Lower lobe of right lung (tissue), 2 donors: ENCODE measurements around the gene SNX8. TPM values are rescaled to one million over a fixed set of nuclear protein-coding genes. Genes with fewer than 3 reads are reported as not detected.
A peak's percentile ranks its signal among the peaks of the same experiment; 100 is the strongest.

Experiments
- ATAC-seq, 2 donors: fragments of 200-7000 bp; cut with Tn5 transposase; one replicate each; pipeline ENCODE4 v1.9.1; 2020 to 2022; ENCODE audit warnings: mild to moderate bottlenecking in 2 of 2, moderate library complexity in 2 of 2
- DNase-seq: peaks from one replicate; pipeline ENCODE4 v3.0.0-alpha.2; 2020
- H3K27ac ChIP-seq: fragments of 200-600 bp; one replicate; pipeline ENCODE4 v1.8.0; 2022
- H3K27me3 ChIP-seq: fragments of 200-600 bp; one replicate; pipeline ENCODE4 v1.8.0; 2022; ENCODE audit warnings: low read depth
- H3K36me3 ChIP-seq: fragments of 200-600 bp; one replicate; pipeline ENCODE4 v1.8.0; 2022; ENCODE audit warnings: mild to moderate bottlenecking
- H3K4me1 ChIP-seq: fragments of 200-600 bp; one replicate; pipeline ENCODE4 v1.8.0; 2022
- H3K4me3 ChIP-seq: fragments of 200-600 bp; one replicate; pipeline ENCODE4 v1.8.0; 2022; ENCODE audit warnings: mild to moderate bottlenecking
- H3K9me3 ChIP-seq: fragments of 200-600 bp; one replicate; pipeline ENCODE4 v1.8.0; 2022
- CTCF ChIP-seq: fragments of 200-600 bp; IDR thresholded peaks from one replicate; pipeline ENCODE4 v1.8.0; 2022; ENCODE audit warnings: antibody characterized with exemption, mild to moderate bottlenecking
- intact Hi-C: fragments of 100-400 bp; cut with DNase I; formaldehyde crosslinking; loops from one replicate; pipeline ENCODE4 v1.11.0; 2022
- total RNA-seq: library from RNA; stranded (reverse); fragmentation: NEBNext Ultra II Directional; extraction: Animal tissue kit (Norgen Biotek cat#: 25700); gene quantifications from one replicate; pipeline ENCODE4 v1.2.1, GENCODE V29; 2021
- donor health status: DM: no; HTN: yes; CAD: no; lungs with severe emphysema.

SNX8 gene
- total RNA-seq, 1 donor from 2014 or later: 43.1 TPM

GRCh38 chr7:2211259-2211880 lies 102.9 kb downstream of the SNX8 start:
- no peaks in the 10 kb centered on the region for H3K27me3 ChIP-seq
- DNase-seq (peak; percentile 43), ATAC-seq (no peak)
- no peak overlapping the region for H3K4me3 ChIP-seq
- intact Hi-C loops: no loop called here
- no peaks in the 10 kb centered on the region for H3K9me3 ChIP-seq
- no peak for TF ChIP-seq CTCF
- no peak overlapping the region for H3K27ac ChIP-seq
- H3K4me1 ChIP-seq: no peaks in the 10 kb centered on the region
- H3K36me3 ChIP-seq: peaks cover 71% of the 10 kb centered on the region

GRCh38 chr7:2210551-2211258 lies 103.5 kb downstream of the SNX8 start:
- no peaks in the 10 kb centered on the region for H3K27me3 ChIP-seq
- intact Hi-C loops: no loop called here
- no peak overlapping the region for H3K27ac ChIP-seq
- no peak overlapping the region for H3K4me3 ChIP-seq
- TF ChIP-seq CTCF: no peak
- H3K36me3 ChIP-seq: peaks cover 65% of the 10 kb centered on the region
- no peak for ATAC-seq
- H3K9me3 ChIP-seq: no peaks in the 10 kb centered on the region
- DNase-seq: peak; percentile 36
- no peaks in the 10 kb centered on the region for H3K4me1 ChIP-seq

GRCh38 chr7:2209961-2210323 lies 104.3 kb downstream of the SNX8 start:
- intact Hi-C loops: no loop called here
- DNase-seq: no peak
- Histone ChIP-seq H3K27ac (no peak overlapping the region), H3K9me3 (no peaks in the 10 kb centered on the region), H3K27me3 (no peaks in the 10 kb centered on the region), H3K4me3 (no peak overlapping the region), H3K36me3 (peaks cover 57% of the 10 kb centered on the region), H3K4me1 (no peaks in the 10 kb centered on the region)
- TF ChIP-seq CTCF: no peak
- no peak for ATAC-seq

- DNase-seq (peak; percentile 72), ATAC-seq (peak; percentile 83 to 87)
- H3K4me1 ChIP-seq: no peaks in the 10 kb centered on the region
- no peak overlapping the region for H3K27ac ChIP-seq
- peaks cover 51% of the 10 kb centered on the region for H3K36me3 ChIP-seq
- no peaks in the 10 kb centered on the region for H3K27me3 ChIP-seq
- TF ChIP-seq CTCF: peak; percentile 75
- intact Hi-C loops: no loop called here
- no peaks in the 10 kb centered on the region for H3K9me3 ChIP-seq
- no peak overlapping the region for H3K4me3 ChIP-seq
Measured at GRCh38 chr7:2209146-2209960, 104.9 kb downstream of the SNX8 start.

- H3K27ac ChIP-seq: no peak overlapping the region
- H3K4me3 ChIP-seq: no peak overlapping the region
- no peaks in the 10 kb centered on the region for H3K27me3 ChIP-seq
- intact Hi-C loops: no loop called here
- no peaks in the 10 kb centered on the region for H3K4me1 ChIP-seq
- peaks cover 48% of the 10 kb centered on the region for H3K36me3 ChIP-seq
- DNase-seq: peak; percentile 41
- TF ChIP-seq CTCF: no peak
- H3K9me3 ChIP-seq: no peaks in the 10 kb centered on the region
- no peak for ATAC-seq
Measured at GRCh38 chr7:2208712-2209111, 105.5 kb downstream of the SNX8 start.
